Measurements from ENCODE around the gene SULT1E1.

The SULT1E1 gene

GRCh38 chr4:69860052-69860451 lies at the start of gene SULT1E1:
Gene SULT1E1, minus strand, starts transcription at chr4:69860145. Its CDS starts 2,501 bp downstream, at chr4:69857644.
- no peak for DNase-seq

- DNase-seq, result no peak
Observed at GRCh38 chr4:69909195-69909594, 49.2 kb upstream of the SULT1E1 start.

GRCh38 chr4:69907151-69907550 lies 47.2 kb upstream of the SULT1E1 start:
- DNase-seq, result no peak

GRCh38 chr4:69896530-69897116 lies 36.7 kb upstream of the SULT1E1 start:
- DNase-seq, result no peak

- DNase-seq, result no peak
Observed at GRCh38 chr4:69894721-69895120, 34.8 kb upstream of the SULT1E1 start.

- DNase-seq, result no peak
Observed at GRCh38 chr4:69894186-69894585, 34.2 kb upstream of the SULT1E1 start.

GRCh38 chr4:69888336-69888735 lies 28.4 kb upstream of the SULT1E1 start:
- DNase-seq, result no peak

GRCh38 chr4:69882150-69882549 lies 22.2 kb upstream of the SULT1E1 start:
- DNase-seq, result no peak

- peak; percentile 0 for DNase-seq
Observed at GRCh38 chr4:69881173-69881773, 21.3 kb upstream of the SULT1E1 start.

- DNase-seq, result no peak
Observed at GRCh38 chr4:69878250-69878649, 18.3 kb upstream of the SULT1E1 start.

- no peak for DNase-seq
Observed at GRCh38 chr4:69877453-69877852, 17.5 kb upstream of the SULT1E1 start.

GRCh38 chr4:69876071-69876470 lies 16.1 kb upstream of the SULT1E1 start:
- DNase-seq, result no peak

- DNase-seq, result no peak
Observed at GRCh38 chr4:69875576-69875975, 15.6 kb upstream of the SULT1E1 start.

GRCh38 chr4:69874507-69874906 lies 14.6 kb upstream of the SULT1E1 start:
- no peak for DNase-seq

- DNase-seq, result no peak
Observed at GRCh38 chr4:69861756-69862155, 1.8 kb upstream of the SULT1E1 start.

GRCh38 chr4:69860521-69861298 lies 765 bp upstream of the SULT1E1 start:
- no peak for DNase-seq

GRCh38 chr4:69859140-69859685 lies 732 bp downstream of the SULT1E1 start:
- no peak for DNase-seq

GRCh38 chr4:69858690-69859089 lies 1.3 kb downstream of the SULT1E1 start:
- no peak for DNase-seq

- no peak for DNase-seq
Observed at GRCh38 chr4:69855822-69856221, 4.1 kb downstream of the SULT1E1 start.

GRCh38 chr4:69849969-69850368 lies 10.0 kb downstream of the SULT1E1 start:
- no peak for DNase-seq

- DNase-seq, result no peak
Observed at GRCh38 chr4:69849297-69849696, 10.6 kb downstream of the SULT1E1 start.

- DNase-seq, result no peak
Observed at GRCh38 chr4:69848028-69848427, 11.9 kb downstream of the SULT1E1 start.

- no peak for DNase-seq
Observed at GRCh38 chr4:69843932-69844331, 16.0 kb downstream of the SULT1E1 start.

GRCh38 chr4:69843301-69843700 lies 16.6 kb downstream of the SULT1E1 start:
- no peak for DNase-seq

All from stimulated activated CD4-positive, alpha-beta T cell treated with anti-CD3 and anti-CD28 coated beads, Interleukin-12 subunit alpha, Interleukin-12 subunit beta, amount 100 ng/mL, for 4 hours (primary cell).